ENCODE results near the gene AGPAT1. TPM values are rescaled to one million over a fixed set of nuclear protein-coding genes. Genes with fewer than 3 reads are reported as not detected.

The AGPAT1 gene
- total RNA-seq, 1 experiment from 2014 or later = 84.5 TPM

GRCh38 chr6:32195902-32196681 is 20.2 kb upstream of the AGPAT1 start (continued):
- TF ChIP-seq AFF4 (CRISPR knock-in tag; IDR thresholded peaks at IDR 0.05; ENCODE audit: borderline replicate concordance) = peak; percentile 49; the same call in 1 of the 2 replicates
- no peak for TF ChIP-seq TCF7 (CRISPR knock-in tag; IDR thresholded peaks at IDR 0.05; ENCODE audit: low read depth)
- no peak for TF ChIP-seq TP53 (CRISPR knock-in tag; IDR thresholded peaks at IDR 0.05)
- TF ChIP-seq, protein P1, sequence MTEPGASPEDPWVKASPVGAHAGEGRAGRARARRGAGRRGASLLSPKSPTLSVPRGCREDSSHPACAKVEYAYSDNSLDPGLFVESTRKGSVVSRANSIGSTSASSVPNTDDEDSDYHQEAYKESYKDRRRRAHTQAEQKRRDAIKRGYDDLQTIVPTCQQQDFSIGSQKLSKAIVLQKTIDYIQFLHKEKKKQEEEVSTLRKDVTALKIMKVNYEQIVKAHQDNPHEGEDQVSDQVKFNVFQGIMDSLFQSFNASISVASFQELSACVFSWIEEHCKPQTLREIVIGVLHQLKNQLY (CRISPR knock-in tag; IDR thresholded peaks at IDR 0.05) = 0 out of 2 replicates have a peak, but pooled peaks have one; percentile 68
- TF ChIP-seq JAZF1 (CRISPR knock-in tag; IDR thresholded peaks at IDR 0.05) = no peak
- peak; percentile 56; the same call in 1 of the 2 replicates for TF ChIP-seq SP1 (CRISPR knock-in tag; conservative IDR thresholded peaks at IDR 0.05)
- TF ChIP-seq FOXK1 (CRISPR knock-in tag; IDR thresholded peaks at IDR 0.05) = peak; percentile 87
- TF ChIP-seq, protein P2, sequence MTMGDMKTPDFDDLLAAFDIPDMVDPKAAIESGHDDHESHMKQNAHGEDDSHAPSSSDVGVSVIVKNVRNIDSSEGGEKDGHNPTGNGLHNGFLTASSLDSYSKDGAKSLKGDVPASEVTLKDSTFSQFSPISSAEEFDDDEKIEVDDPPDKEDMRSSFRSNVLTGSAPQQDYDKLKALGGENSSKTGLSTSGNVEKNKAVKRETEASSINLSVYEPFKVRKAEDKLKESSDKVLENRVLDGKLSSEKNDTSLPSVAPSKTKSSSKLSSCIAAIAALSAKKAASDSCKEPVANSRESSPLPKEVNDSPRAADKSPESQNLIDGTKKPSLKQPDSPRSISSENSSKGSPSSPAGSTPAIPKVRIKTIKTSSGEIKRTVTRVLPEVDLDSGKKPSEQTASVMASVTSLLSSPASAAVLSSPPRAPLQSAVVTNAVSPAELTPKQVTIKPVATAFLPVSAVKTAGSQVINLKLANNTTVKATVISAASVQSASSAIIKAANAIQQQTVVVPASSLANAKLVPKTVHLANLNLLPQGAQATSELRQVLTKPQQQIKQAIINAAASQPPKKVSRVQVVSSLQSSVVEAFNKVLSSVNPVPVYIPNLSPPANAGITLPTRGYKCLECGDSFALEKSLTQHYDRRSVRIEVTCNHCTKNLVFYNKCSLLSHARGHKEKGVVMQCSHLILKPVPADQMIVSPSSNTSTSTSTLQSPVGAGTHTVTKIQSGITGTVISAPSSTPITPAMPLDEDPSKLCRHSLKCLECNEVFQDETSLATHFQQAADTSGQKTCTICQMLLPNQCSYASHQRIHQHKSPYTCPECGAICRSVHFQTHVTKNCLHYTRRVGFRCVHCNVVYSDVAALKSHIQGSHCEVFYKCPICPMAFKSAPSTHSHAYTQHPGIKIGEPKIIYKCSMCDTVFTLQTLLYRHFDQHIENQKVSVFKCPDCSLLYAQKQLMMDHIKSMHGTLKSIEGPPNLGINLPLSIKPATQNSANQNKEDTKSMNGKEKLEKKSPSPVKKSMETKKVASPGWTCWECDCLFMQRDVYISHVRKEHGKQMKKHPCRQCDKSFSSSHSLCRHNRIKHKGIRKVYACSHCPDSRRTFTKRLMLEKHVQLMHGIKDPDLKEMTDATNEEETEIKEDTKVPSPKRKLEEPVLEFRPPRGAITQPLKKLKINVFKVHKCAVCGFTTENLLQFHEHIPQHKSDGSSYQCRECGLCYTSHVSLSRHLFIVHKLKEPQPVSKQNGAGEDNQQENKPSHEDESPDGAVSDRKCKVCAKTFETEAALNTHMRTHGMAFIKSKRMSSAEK (CRISPR knock-in tag; IDR thresholded peaks at IDR 0.05; ENCODE audit: borderline replicate concordance) = peak; percentile 80; the same call in 1 of the 2 replicates
- TF ChIP-seq ZNF671 (CRISPR knock-in tag; IDR thresholded peaks at IDR 0.05) = no peak
- TF ChIP-seq MYBL2 (CRISPR knock-in tag; IDR thresholded peaks at IDR 0.05) = peak; percentile 31; the same call in 1 of the 2 replicates
- TF ChIP-seq SMAD4 (CRISPR knock-in tag; IDR thresholded peaks at IDR 0.05) = 0 out of 2 replicates have a peak, but pooled peaks have one; percentile 27
- TF ChIP-seq FOXP1 (CRISPR knock-in tag; IDR thresholded peaks at IDR 0.05; ENCODE audit: borderline replicate concordance) = peak; percentile 72
- TF ChIP-seq, protein P3, sequence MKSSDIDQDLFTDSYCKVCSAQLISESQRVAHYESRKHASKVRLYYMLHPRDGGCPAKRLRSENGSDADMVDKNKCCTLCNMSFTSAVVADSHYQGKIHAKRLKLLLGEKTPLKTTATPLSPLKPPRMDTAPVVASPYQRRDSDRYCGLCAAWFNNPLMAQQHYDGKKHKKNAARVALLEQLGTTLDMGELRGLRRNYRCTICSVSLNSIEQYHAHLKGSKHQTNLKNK (CRISPR knock-in tag; IDR thresholded peaks at IDR 0.05) = no peak
- peak; percentile 83; the same call in 1 of the 2 replicates for TF ChIP-seq E2F4 (CRISPR knock-in tag; IDR thresholded peaks at IDR 0.05; ENCODE audit: borderline replicate concordance, low read depth)
- TF ChIP-seq STAT6 (CRISPR knock-in tag; conservative IDR thresholded peaks at IDR 0.05; ENCODE audit: low read depth) = no peak
- TF ChIP-seq ZNF232 (CRISPR knock-in tag; IDR thresholded peaks at IDR 0.05) = no peak
- no peak for TF ChIP-seq NR1H2 (CRISPR knock-in tag; IDR thresholded peaks at IDR 0.05)
- no peak for TF ChIP-seq HMGA2 (CRISPR knock-in tag; IDR thresholded peaks at IDR 0.05)
- TF ChIP-seq, protein P4, sequence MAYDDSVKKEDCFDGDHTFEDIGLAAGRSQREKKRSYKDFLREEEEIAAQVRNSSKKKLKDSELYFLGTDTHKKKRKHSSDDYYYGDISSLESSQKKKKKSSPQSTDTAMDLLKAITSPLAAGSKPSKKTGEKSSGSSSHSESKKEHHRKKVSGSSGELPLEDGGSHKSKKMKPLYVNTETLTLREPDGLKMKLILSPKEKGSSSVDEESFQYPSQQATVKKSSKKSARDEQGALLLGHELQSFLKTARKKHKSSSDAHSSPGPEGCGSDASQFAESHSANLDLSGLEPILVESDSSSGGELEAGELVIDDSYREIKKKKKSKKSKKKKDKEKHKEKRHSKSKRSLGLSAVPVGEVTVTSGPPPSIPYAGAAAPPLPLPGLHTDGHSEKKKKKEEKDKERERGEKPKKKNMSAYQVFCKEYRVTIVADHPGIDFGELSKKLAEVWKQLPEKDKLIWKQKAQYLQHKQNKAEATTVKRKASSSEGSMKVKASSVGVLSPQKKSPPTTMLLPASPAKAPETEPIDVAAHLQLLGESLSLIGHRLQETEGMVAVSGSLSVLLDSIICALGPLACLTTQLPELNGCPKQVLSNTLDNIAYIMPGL (CRISPR knock-in tag; IDR thresholded peaks at IDR 0.05) = no peak; the same call in 1 of the 2 replicates
- TF ChIP-seq RELA (CRISPR knock-in tag; IDR thresholded peaks at IDR 0.05; ENCODE audit: borderline replicate concordance) = no peak
- TF ChIP-seq KAT7 (CRISPR knock-in tag; IDR thresholded peaks at IDR 0.05; ENCODE audit: borderline replicate concordance) = peak; percentile 62; the same call in 1 of the 2 replicates
- TF ChIP-seq ZNF121 (CRISPR knock-in tag; IDR thresholded peaks at IDR 0.05) = no peak

Data from WTC11 (cell line).